Measurements from ENCODE around the gene ACTMAP.
"Not testable (repeated sequence)": the region's sequence is repeated elsewhere in the genome, so short reads cannot be mapped to it uniquely, and the experiment has no call there.

The ACTMAP gene

DNA sequence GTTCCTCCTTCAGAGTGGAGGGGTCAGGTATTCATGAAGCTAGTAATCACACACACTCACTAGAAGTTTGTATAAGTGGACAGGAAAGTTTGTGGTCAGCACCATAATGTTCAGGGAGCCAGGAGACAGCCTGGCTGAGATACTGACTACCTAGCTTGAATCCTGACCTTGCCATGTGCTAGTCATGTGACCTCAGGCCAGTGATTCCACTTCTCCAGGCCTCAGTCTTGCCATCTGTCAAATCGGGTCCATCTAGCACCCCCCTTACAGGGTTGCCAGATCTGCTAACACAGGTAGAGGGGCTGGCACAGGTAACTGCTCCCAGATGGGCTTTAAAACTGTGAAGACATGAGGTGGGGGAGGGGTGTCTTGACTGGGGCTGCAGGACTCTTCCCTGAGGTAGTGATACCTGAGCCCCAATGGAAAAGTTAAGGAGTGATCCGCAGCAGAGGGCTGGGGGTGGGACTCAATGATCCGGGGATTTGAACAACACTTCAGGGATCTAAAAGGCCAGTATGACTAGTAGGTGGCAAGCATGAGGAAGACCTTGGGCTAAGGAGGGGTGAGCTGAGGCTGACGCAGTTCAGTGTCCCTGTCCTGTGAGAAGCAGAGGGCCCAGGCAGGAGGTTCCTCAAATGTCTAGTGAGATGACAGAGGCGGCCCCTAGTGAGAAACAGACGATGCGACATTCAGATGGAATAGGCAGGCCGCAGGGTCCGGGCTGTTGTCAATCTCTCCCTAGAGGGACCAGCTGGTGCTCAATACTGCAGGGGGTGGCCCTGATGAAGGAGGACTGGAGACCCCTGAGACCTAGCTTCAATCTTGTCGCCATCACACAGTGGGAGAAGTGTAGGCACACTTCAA is 8.5 kb downstream of the ACTMAP start:
- Mint-ChIP-seq H3K27ac (no peak overlapping the region), H3K4me1 (ENCODE audit: low read depth) (peaks cover 4% of the 10 kb centered on the region), H3K4me3 (no peak overlapping the region), H3K36me3 (ENCODE audit: low read depth) (peaks cover 5% of the 10 kb centered on the region), H3K9me3 (no peaks in the 10 kb centered on the region), H3K27me3 (no peaks in the 10 kb centered on the region)

DNA sequence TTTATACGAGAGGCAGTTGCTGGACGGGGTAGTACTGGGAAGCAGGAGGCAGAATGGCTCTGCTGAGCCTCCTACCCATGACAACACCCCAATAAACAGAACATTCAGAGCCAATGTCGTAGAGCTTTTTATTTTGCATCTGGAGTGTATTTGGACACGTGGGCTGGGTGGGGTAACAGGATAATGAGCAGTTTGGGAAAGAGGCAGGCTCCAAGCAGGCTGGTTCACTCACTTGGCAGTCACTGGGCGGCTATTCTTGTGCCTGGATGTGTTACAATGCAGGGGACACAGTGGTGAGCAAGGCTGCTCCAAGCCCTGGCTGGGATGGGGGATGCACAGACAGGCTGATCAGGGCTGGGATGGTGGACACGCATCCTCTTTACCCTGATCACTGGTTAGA is 9.5 kb downstream of the ACTMAP start:
- Mint-ChIP-seq H3K4me3 (no peak overlapping the region), H3K27ac (no peak overlapping the region), H3K4me1 (ENCODE audit: low read depth) (peaks cover 4% of the 10 kb centered on the region), H3K27me3 (no peaks in the 10 kb centered on the region), H3K36me3 (ENCODE audit: low read depth) (peaks cover 6% of the 10 kb centered on the region), H3K9me3 (no peaks in the 10 kb centered on the region)

DNA sequence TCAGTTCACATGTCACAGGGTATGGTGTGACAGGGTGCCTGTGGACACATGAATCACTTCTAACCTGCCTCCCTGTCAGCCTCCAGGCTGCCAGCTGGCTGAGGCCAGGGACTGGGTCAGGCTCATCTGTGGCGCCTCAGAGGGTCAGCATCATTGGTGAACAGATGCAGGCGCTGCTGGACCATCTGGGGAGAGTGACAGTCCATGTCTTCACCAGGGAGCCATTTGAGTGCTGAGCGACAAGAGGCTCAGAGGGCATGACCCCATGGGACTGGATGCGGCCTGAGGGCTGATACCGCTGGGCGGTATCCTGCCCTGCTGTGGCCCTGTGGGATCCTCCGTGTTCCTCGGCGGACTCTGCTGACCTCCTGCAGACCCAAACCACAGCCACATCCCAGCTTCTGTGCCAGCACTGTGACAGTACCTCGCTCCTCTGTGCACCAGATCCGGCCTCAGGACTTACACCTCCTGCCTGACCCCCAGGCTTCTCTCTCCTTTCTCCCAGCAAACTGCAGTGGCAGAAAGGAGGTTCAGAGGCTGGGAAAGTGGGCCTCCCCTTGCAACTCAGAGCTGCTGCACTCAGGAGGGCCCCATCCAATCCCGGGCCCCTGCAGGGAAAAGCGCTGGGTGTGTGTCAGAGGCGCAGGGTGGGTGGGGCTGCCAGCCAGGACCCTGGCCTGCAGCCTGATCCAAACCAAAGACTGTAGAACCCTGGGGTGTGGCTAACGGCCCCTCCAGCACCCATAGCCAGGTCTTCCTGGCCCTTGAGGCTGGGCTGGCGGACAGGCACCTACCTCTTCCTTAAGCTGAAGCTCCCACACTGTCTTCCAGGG is 10.2 kb downstream of the ACTMAP start:
- Mint-ChIP-seq H3K9me3 (no peaks in the 10 kb centered on the region), H3K27me3 (no peaks in the 10 kb centered on the region), H3K4me3 (no peak overlapping the region), H3K36me3 (ENCODE audit: low read depth) (peaks cover 12% of the 10 kb centered on the region), H3K4me1 (ENCODE audit: low read depth) (peaks cover 4% of the 10 kb centered on the region), H3K27ac (no peak overlapping the region)

DNA sequence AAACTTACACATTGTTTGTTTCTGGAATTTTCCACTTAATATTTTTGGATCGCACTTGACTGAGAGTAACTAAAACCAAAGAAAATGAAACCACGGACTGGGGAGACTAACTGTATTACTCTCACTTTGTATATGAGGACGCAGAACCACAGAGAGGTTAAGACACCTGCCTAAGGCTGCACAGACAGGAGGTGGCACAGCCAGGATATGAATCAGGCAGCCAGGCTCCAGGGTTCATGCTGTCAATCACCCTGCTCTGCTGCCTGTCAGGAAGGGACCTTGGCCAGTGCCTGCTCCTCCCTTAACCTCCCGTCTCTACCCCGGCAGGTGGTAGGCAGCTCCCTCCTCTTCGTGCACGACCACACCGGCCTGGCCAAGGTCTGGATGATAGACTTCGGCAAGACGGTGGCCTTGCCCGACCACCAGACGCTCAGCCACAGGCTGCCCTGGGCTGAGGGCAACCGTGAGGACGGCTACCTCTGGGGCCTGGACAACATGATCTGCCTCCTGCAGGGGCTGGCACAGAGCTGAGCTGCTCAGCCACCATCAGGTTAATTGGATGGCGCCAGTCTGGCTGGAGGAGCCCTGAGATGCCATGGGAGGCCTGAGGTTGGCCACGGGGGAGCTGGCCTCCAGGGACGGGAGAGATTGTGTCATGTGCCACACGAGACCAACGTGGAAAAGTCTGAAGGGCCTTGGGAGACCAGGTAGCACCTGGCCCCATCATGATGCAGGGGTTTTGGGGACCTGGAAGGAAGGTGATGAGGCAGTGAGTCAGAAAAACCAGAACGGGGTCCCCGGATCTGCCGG is 11.0 kb downstream of the ACTMAP start:
- H3K36me3 Mint-ChIP-seq (ENCODE audit: low read depth): peaks cover 15% of the 10 kb centered on the region
- H3K27ac Mint-ChIP-seq: peak overlapping the region; percentile 40
- H3K9me3 Mint-ChIP-seq: no peaks in the 10 kb centered on the region
- no peak overlapping the region for H3K4me3 Mint-ChIP-seq
- H3K4me1 Mint-ChIP-seq (ENCODE audit: low read depth): peaks cover 4% of the 10 kb centered on the region
- H3K27me3 Mint-ChIP-seq: no peaks in the 10 kb centered on the region

DNA sequence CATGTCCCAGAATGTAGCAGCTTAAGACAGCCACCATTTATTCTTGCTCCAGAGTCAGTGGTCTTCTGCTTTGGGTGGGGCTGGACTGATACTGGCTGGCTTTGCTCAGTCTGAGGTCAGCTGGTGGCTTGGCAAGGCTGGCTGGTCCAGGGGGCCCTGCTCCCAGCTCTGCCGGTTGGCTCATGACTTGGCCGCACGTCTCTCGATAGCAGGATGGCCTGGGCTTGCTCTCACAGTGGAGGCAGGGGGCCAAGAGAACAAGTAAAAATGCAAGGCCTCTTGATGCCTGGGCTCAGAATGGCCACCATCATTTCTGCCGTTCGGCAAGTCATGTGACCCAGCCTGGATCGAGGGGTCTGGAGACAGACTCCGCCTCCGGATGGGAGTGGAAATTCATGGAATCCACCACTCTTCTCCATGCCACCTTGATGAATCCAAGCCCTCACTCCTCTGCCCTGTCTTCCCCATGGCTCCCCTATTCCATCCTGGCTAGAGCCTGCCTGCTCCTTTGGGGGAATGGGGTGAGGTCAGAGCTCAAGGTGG is 13.1 kb downstream of the ACTMAP start:
- H3K36me3 Mint-ChIP-seq (ENCODE audit: low read depth): peaks cover 31% of the 10 kb centered on the region
- H3K27ac Mint-ChIP-seq: no peak overlapping the region
- H3K4me3 Mint-ChIP-seq: no peak overlapping the region

DNA sequence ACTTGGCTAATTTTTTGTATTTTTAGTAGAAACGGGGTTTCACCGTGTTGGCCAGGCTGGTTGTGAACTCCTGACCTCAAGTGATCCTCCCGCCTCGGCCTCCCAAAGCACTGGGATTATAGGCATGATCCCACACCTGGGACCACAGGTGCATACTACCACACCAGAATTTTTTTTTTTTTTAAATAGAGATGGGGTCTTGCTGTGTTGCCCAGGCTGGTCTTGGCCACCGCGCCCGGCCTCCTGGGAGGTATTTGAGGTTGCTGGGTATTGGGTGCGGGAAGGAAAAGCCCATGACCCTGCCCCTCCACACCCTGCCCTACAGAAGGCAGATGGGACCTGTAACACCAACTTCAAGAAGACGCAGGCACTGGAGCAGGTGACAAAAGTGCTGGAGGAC is 13.6 kb downstream of the ACTMAP start:
- Mint-ChIP-seq H3K27me3 (no peaks in the 10 kb centered on the region), H3K36me3 (ENCODE audit: low read depth) (peaks cover 31% of the 10 kb centered on the region), H3K4me3 (no peak overlapping the region), H3K4me1 (ENCODE audit: low read depth) (peaks cover 4% of the 10 kb centered on the region), H3K9me3 (no peaks in the 10 kb centered on the region), H3K27ac (no peak overlapping the region)

More for the DNA sequence above, 13.1 kb downstream of the ACTMAP start:
- Mint-ChIP-seq H3K4me1 (ENCODE audit: low read depth) (peaks cover 4% of the 10 kb centered on the region), H3K27me3 (no peaks in the 10 kb centered on the region), H3K9me3 (no peaks in the 10 kb centered on the region)

DNA sequence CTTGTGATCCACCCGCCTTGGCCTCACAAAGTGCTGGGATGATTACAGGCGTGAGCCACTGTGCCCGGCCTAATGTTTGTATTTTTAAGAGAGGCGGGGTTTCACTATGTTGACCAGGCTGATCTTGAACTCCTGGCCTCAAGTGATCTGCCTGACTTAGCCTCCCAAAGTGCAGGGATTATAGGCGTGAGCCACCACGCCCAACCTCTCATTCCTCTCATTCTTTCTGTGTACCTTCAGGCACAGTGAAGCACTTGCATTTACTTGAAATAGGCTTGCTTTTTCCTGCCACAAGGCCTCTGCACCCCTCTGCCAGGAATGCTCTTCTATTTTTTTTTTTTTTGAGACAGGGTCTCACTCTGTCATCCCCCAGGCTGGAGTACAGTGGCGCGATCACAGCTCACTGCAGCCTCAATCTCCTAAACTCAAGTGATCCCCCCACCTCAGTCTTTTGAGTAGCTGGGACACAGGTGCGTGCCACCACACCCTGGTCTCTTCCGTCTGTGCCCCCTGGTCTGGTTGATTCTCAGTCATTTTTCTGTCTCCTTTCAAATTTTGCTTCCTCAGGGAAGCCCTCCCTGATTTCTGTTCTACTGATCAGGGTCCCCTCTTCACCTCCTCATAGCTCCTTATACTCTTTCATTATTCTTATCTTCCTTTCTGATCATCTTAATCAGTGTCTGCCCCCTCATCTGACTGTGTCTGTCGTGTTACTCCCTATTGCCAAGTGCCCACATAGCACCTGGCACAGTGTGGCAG is 15.1 kb downstream of the ACTMAP start:
- Mint-ChIP-seq H3K4me1 (ENCODE audit: low read depth) (peaks cover 4% of the 10 kb centered on the region), H3K27ac (no peak overlapping the region), H3K9me3 (no peaks in the 10 kb centered on the region), H3K4me3 (no peak overlapping the region), H3K36me3 (ENCODE audit: low read depth) (peaks cover 42% of the 10 kb centered on the region), H3K27me3 (no peaks in the 10 kb centered on the region)

DNA sequence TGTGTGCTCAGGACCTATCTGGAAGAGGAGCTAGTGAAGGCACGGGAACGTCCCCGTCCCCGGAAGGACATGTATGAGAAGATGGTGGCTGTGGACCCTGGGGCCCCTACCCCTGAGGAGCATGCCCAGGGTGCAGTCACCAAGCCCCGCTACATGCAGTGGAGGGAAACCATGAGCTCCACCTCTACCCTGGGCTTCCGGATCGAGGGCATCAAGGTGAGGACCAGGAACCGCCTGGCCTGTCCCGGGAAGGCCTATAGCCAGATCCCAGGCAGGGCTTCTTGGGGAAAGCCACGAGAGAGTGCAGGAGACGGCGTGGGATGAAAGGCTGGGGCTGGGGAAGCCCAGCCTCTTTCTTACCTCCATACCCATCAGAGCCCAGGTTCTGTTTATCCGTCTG is 17.1 kb downstream of the ACTMAP start:
- H3K4me3 Mint-ChIP-seq: no peak overlapping the region
- H3K4me1 Mint-ChIP-seq (ENCODE audit: low read depth): no peaks in the 10 kb centered on the region
- H3K36me3 Mint-ChIP-seq (ENCODE audit: low read depth): peaks cover 40% of the 10 kb centered on the region
- H3K27me3 Mint-ChIP-seq: no peaks in the 10 kb centered on the region
- H3K27ac Mint-ChIP-seq: no peak overlapping the region
- no peaks in the 10 kb centered on the region for H3K9me3 Mint-ChIP-seq

DNA sequence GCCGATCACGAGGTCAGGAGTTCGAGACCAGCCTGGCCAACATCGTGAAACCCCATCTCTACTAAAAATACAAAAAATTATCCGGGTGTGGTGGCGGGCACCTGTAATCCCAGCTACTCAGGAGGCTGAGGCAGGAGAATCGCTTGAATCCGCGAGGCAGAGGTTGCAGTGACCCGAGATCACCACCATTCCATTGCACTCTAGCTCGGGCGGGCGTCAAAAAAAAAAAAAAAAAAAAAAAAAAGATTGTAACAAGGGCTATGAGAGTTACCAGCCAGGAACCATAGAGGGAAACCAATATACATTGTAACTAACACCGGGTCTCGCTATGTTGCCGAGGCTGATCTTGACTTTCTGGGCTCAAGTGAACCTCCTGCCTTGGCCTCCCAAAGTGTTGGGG is 18.0 kb downstream of the ACTMAP start:
- H3K36me3 Mint-ChIP-seq (ENCODE audit: low read depth): peaks cover 46% of the 10 kb centered on the region
- not testable (repeated sequence) for H3K4me1 Mint-ChIP-seq (ENCODE audit: low read depth); H3K9me3 Mint-ChIP-seq; H3K27ac Mint-ChIP-seq; H3K27me3 Mint-ChIP-seq; H3K4me3 Mint-ChIP-seq

DNA sequence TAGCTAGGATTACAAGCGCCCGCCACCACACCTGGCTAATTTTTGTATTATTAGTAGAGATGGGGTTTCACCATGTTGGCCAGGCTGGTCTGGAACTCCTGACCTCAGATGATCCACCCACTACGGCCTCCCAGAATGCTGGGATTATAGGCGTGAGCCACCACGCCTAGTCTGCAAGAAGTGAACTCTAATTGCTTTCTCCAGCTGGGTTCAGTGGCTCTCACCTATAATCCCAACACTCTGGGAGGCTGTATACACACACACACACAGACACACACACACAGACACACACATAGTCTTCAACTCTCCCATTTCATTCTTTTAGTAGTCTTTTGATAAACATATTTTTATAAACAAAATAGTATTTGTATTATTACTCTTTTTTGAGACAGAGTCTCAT is 20.2 kb downstream of the ACTMAP start:
- H3K27me3 Mint-ChIP-seq; H3K4me3 Mint-ChIP-seq; H3K4me1 Mint-ChIP-seq (ENCODE audit: low read depth); H3K27ac Mint-ChIP-seq; H3K9me3 Mint-ChIP-seq: not testable (repeated sequence)
- peaks cover 40% of the 10 kb centered on the region for H3K36me3 Mint-ChIP-seq (ENCODE audit: low read depth)

DNA sequence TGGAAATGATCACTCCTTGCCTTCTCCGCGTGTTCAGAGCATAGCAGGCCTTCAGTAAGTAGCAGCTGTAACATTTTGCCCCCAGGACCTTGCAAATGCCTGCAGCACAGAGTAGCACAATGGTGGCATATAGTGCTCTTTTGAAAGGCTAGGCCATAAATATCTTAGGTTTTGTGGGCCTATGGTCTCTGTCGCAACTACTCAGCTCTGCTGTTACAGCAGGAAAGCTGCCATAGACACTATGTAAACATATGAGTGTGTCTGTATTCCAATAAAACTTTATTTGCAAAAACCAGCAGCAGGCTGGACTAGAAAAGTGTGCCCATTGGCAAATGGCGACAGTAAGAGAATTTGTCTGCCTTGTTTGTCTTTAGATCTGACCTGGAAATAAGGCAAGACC is 24.0 kb downstream of the ACTMAP start:
- no peak overlapping the region for H3K4me3 Mint-ChIP-seq
- no peak overlapping the region for H3K27ac Mint-ChIP-seq
- peaks cover 26% of the 10 kb centered on the region for H3K4me1 Mint-ChIP-seq (ENCODE audit: low read depth)
- H3K36me3 Mint-ChIP-seq (ENCODE audit: low read depth): peaks cover 29% of the 10 kb centered on the region
- H3K9me3 Mint-ChIP-seq: no peaks in the 10 kb centered on the region
- H3K27me3 Mint-ChIP-seq: no peaks in the 10 kb centered on the region

DNA sequence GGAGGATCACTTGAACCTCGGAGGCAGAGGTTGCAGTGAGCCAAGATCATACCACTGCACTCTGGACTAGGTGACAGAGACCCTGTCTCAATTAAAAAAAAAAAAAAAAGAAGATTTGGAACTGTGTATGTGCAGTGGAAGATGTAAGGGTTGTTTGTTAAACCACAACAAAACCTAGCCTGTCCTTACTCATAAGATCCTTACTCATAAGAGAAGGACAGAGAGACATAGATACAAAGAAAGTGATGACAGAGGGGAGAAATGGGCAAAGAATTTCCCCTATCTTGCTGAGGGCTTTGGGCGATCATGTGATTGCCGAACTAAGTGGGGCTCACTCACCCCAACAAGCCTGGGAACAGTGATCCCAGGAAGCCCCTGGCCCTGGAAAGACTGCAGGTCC is 25.4 kb downstream of the ACTMAP start:
- H3K4me3 Mint-ChIP-seq: no peak overlapping the region
- peak overlapping the region; percentile 56 for H3K27ac Mint-ChIP-seq
- peaks cover 40% of the 10 kb centered on the region for H3K4me1 Mint-ChIP-seq (ENCODE audit: low read depth)
- H3K9me3 Mint-ChIP-seq: no peaks in the 10 kb centered on the region
- no peaks in the 10 kb centered on the region for H3K27me3 Mint-ChIP-seq
- peaks cover 28% of the 10 kb centered on the region for H3K36me3 Mint-ChIP-seq (ENCODE audit: low read depth)

DNA sequence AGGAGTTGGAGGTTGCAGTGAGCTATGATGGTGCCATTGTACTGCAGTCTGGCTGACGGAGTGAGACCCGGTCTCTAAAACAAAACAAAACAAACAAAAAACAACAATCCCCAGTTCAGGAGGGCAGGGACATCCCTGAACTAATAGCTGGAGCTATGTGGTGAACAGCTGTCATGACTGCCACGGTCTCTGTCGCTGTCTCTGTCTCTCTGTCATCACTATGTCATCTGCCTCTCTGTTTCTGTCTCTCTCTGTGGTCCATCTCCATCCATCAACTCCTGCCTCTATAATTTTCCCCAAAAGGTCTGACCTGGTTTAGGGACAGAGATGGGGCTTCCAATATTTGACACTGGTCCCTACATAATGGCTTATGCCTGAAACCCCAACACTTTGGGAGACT is 26.0 kb downstream of the ACTMAP start:
- Mint-ChIP-seq H3K4me3 (no peak overlapping the region), H3K27me3 (no peaks in the 10 kb centered on the region), H3K9me3 (no peaks in the 10 kb centered on the region), H3K27ac (peak overlapping the region; percentile 56), H3K36me3 (ENCODE audit: low read depth) (peaks cover 28% of the 10 kb centered on the region), H3K4me1 (ENCODE audit: low read depth) (peaks cover 45% of the 10 kb centered on the region)

DNA sequence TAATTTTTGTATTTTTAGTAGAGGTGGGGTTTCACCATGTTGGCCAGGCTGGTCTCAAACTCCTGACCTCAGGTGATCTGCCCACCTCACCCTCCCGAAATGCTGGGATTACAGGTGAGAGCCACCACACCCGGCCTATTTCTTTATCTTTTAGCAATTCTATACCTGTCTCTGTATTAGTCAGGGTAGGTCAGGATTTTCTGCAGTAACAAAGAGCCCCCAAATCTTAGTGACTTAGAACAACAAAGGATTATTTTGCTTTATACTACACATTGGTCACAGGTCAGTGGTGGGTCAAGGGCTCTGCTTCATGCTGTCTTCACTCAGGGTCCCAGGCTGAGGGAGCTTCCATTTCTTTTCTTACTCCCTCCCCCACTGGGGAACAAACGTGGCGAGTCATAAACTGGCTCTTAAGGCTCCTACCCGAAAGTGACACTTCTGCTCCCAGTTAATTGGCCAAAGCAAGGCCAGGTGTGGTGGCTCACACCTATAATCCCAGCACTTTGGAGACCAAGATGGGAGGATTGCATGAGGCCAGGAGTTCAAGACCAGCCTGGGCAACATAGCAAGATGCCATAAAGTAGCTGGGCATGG is 26.5 kb downstream of the ACTMAP start:
- Mint-ChIP-seq H3K4me1 (ENCODE audit: low read depth) (peaks cover 51% of the 10 kb centered on the region), H3K27ac (no peak overlapping the region)

More for the DNA sequence above, 26.5 kb downstream of the ACTMAP start:
- Mint-ChIP-seq H3K9me3 (no peaks in the 10 kb centered on the region), H3K36me3 (ENCODE audit: low read depth) (peaks cover 28% of the 10 kb centered on the region), H3K4me3 (no peak overlapping the region), H3K27me3 (no peaks in the 10 kb centered on the region)

Measured in stimulated activated naive CD8-positive, alpha-beta T cell treated with anti-CD3 and anti-CD28 coated beads, Interleukin-15, Interleukin-2, amounts not matched to agents 100 ng/mL and 50 ng/mL, for 24 hours (primary cell).